DMS 273 (cell line): ENCODE data around the gene PCMT1.
A peak's percentile ranks its signal among the peaks of the same experiment; 100 is the strongest.
"Not testable (repeated sequence)": the region's sequence is repeated elsewhere in the genome, so short reads cannot be mapped to it uniquely, and the experiment has no call there.

Experiments
- DNase-seq: peaks from one replicate; lab custom pipeline; 2025; ENCODE audit not compliant: unreplicated experiment; lab: John Stamatoyannopoulos, UW

The PCMT1 gene

GRCh38 chr6:149852881-149853280 is 103.3 kb downstream of the PCMT1 start:
- no peak for DNase-seq

GRCh38 chr6:149854017-149854416 is 104.5 kb downstream of the PCMT1 start:
- DNase-seq: not testable (repeated sequence)

DNA sequence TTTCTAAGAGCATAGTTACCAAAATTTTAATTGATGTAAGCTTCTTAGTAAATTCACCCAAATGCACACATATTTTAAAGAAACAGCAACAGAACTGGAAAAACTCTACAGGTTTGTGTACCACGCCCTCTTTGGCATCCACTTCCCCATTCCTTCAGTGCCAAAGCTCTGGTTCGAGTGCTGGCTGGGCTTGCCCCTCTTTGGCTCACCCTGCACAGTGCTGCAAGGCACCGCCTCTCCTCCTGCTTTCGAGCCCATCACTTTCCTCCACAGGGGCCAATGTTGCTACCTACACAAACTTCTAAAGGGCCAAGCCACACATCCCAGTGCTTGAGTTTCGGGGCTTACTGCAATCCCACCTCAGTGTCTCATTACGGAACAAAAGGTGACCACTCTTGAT is 105.0 kb downstream of the PCMT1 start:
- DNase-seq: no peak

- DNase-seq: no peak
These were observed 105.6 kb downstream of the PCMT1 start for GRCh38 chr6:149855040-149855654.

DNA sequence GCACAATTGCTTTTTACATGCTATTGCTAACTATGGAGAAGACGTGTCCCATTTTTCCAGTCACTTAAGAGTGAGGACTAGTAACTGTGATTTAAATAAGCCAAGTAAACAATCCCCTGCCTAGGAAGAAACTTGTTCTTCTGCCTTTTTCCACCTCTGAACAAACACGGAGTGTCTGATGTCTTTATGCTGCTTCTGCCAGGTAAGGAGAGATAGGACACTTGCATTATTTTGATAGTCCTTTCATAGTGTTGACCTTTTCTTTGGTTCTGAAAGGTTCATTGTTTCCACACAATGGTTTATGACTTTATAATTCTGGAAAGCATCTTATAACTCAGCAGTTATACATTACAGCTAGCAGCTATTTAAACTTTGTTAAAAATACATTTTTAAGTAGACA is 106.2 kb downstream of the PCMT1 start:
- no peak for DNase-seq

- DNase-seq: peak; percentile 15
These were observed 106.9 kb downstream of the PCMT1 start for GRCh38 chr6:149856256-149856994.

DNA sequence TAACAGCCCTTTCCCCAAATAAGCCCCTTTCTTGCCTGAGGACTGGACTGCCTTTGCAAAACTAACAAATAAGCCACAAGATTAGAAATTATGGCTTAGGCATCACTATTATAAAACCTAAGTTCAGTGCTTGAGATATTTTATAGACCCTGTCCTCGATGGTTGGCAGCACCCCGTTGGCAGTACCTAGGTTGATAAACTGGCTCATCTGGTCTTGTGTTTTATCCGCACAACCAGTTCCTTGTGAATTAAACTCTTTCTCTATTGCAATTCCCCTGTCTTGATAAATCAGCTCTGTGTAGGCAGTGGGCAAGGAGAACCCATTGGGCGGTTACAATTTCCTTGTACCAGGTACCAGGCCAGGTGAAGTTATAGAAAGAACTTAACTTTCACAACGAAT is 108.0 kb downstream of the PCMT1 start:
- DNase-seq: no peak

DNA sequence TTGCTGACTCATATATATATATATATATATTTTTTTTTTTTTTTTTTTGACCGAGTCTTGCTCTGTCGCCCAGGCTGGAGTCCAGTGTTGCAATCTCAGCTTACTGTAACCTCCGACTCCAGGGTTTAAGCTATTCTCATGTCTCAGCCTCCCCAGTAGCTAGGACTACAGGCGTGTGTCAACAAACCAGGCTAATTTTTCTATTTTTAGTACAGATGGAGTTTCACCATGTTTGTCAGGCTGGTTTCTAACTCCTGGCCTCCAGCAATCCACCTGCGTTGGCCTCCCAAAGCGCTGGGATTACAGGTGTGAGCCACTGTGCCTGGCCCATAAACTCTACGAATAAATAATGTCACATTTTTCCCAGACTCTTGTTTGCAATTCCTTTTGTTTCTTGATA is 109.8 kb downstream of the PCMT1 start:
- DNase-seq: no peak

DNA sequence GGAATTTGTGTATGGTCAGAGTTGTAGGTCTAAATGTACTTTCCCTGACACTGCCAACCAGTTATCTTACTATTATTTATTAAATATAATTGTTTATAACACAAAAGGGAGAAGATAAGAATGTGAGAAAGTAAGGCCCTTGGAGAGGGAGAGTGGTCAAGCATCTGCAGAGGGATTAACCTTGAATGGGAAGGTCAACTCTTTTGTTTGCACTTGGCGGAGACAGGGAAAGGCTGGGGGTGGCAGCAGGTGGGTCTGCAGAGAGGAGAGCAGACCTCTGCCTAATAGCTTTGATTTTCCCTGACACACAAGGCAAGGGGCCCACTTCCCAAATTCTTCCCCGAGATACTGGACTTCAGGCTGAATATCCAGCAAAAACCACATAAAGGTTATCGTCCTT is 110.4 kb downstream of the PCMT1 start:
- no peak for DNase-seq

GRCh38 chr6:149860513-149860833 is 110.9 kb downstream of the PCMT1 start:
- no peak for DNase-seq
